ENCODE measurements around the gene ATOSA. TPM values are rescaled to one million over a fixed set of nuclear protein-coding genes. Genes with fewer than 3 reads are reported as not detected.

Gene ATOSA
- total and polyA plus RNA-seq, 2 donors (not counting 1 experiment from before 2014, with no cell fraction given), result 14.1 to 26.9 TPM

- peak; percentile 63 to 71 for DNase-seq (ENCODE audit: low read depth in 2 of 2)
- Histone ChIP-seq H2AFZ (ENCODE audit: low read length) (peak overlapping the region; percentile 84), H3K27me3 (ENCODE audit: control insufficient read depth, insufficient read depth, low read length) (no peaks in the 10 kb centered on the region), H3K36me3 (ENCODE audit: control insufficient read depth, insufficient read depth, low read length) (no peaks in the 10 kb centered on the region), H3K79me2 (ENCODE audit: control insufficient read depth, insufficient read depth, low read length) (no peaks in the 10 kb centered on the region), H4K20me1 (ENCODE audit: control insufficient read depth, extremely low read depth, insufficient read depth, low read length) (no peaks in the 10 kb centered on the region), H3K9ac (ENCODE audit: insufficient read depth, low read length) (peak overlapping the region; percentile 87), H3K9me3 (ENCODE audit: control insufficient read depth, insufficient read depth, low read depth, low read length) (no peaks in the 10 kb centered on the region), H3K4me1 (ENCODE audit: control insufficient read depth, extremely low read depth, insufficient read depth, low read length) (peaks cover 2% of the 10 kb centered on the region), H3K4me3 (replicated peaks in 1 of 4; ENCODE audit: control extremely low read depth in 1 of 4, insufficient read depth in 1 of 4, low read depth in 3 of 4, low read length in 4 of 4) (peak overlapping the region; percentile 52 to 87 (median 84)), H3K4me2 (ENCODE audit: extremely low read depth, insufficient read depth, low read length) (peak overlapping the region; percentile 70), H3K27ac (ENCODE audit: insufficient read depth, low read length) (peak overlapping the region; percentile 88)
- no peak for TF ChIP-seq CTCF (conservative IDR thresholded peaks at IDR 0.05 in 1 of 2, IDR thresholded peaks at IDR 0.05 in 1 of 2; ENCODE audit: low read depth in 1 of 2, low read length in 2 of 2)
- TF ChIP-seq EZH2 (IDR thresholded peaks at IDR 0.05; ENCODE audit: low read length, missing control alignments), result no peak
Observed at GRCh38 chr15:52678468-52679231, 538 bp downstream of the ATOSA start.

- Histone ChIP-seq H3K9me3 (ENCODE audit: control insufficient read depth, insufficient read depth, low read depth, low read length) (no peaks in the 10 kb centered on the region), H4K20me1 (ENCODE audit: control insufficient read depth, extremely low read depth, insufficient read depth, low read length) (no peaks in the 10 kb centered on the region), H3K4me2 (ENCODE audit: extremely low read depth, insufficient read depth, low read length) (peak overlapping the region; percentile 70), H3K4me1 (ENCODE audit: control insufficient read depth, extremely low read depth, insufficient read depth, low read length) (peaks cover 2% of the 10 kb centered on the region), H3K4me3 (replicated peaks in 1 of 4; ENCODE audit: control extremely low read depth in 1 of 4, insufficient read depth in 1 of 4, low read depth in 3 of 4, low read length in 4 of 4) (peak overlapping the region; percentile 52 to 87 (median 84)), H3K27ac (ENCODE audit: insufficient read depth, low read length) (peak overlapping the region; percentile 88), H3K9ac (ENCODE audit: insufficient read depth, low read length) (peak overlapping the region; percentile 87), H3K79me2 (ENCODE audit: control insufficient read depth, insufficient read depth, low read length) (no peaks in the 10 kb centered on the region), H3K36me3 (ENCODE audit: control insufficient read depth, insufficient read depth, low read length) (no peaks in the 10 kb centered on the region), H3K27me3 (ENCODE audit: control insufficient read depth, insufficient read depth, low read length) (no peaks in the 10 kb centered on the region), H2AFZ (ENCODE audit: low read length) (peak overlapping the region; percentile 84)
- TF ChIP-seq EZH2 (IDR thresholded peaks at IDR 0.05; ENCODE audit: low read length, missing control alignments), result no peak
- TF ChIP-seq CTCF (conservative IDR thresholded peaks at IDR 0.05 in 1 of 2, IDR thresholded peaks at IDR 0.05 in 1 of 2; ENCODE audit: low read depth in 1 of 2, low read length in 2 of 2), result peak in 1 of 2 donors; percentile 32
- DNase-seq (ENCODE audit: low read depth in 2 of 2), result peak; percentile 70 to 73
Observed at GRCh38 chr15:52677593-52678467, 1.4 kb downstream of the ATOSA start.

DNA sequence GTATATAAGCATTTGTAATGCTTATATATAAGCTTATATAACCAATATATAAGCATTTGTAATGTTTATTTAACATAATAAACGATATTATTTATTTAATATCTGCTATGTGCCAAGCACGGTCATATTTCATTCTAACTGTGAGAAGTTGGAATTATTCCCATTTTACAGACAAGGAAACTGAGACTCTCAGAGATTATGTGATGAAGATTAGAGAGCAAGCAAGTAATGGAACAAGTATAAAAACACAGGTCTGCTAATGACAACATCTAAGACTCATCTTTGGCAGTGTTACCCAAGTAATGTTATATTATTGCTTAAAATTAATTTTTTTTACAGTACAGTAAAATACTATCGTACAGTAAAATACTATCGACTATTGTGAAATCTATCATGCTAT is 4.4 kb downstream of the ATOSA start:
- H3K27ac ChIP-seq (ENCODE audit: insufficient read depth, low read length), result no peak overlapping the region
- TF ChIP-seq CTCF (conservative IDR thresholded peaks at IDR 0.05 in 1 of 2, IDR thresholded peaks at IDR 0.05 in 1 of 2; ENCODE audit: low read depth in 1 of 2, low read length in 2 of 2) (no peak), EZH2 (IDR thresholded peaks at IDR 0.05; ENCODE audit: low read length, missing control alignments) (no peak)
- no peak overlapping the region for H3K4me3 ChIP-seq (replicated peaks in 1 of 4; ENCODE audit: control extremely low read depth in 1 of 4, insufficient read depth in 1 of 4, low read depth in 3 of 4, low read length in 4 of 4)
- no peak overlapping the region for H3K9ac ChIP-seq (ENCODE audit: insufficient read depth, low read length)
- H3K9me3 ChIP-seq (ENCODE audit: control insufficient read depth, insufficient read depth, low read depth, low read length), result no peaks in the 10 kb centered on the region
- H3K36me3 ChIP-seq (ENCODE audit: control insufficient read depth, insufficient read depth, low read length), result no peaks in the 10 kb centered on the region
- no peaks in the 10 kb centered on the region for H4K20me1 ChIP-seq (ENCODE audit: control insufficient read depth, extremely low read depth, insufficient read depth, low read length)
- no peak for DNase-seq (ENCODE audit: low read depth in 2 of 2)
- no peak overlapping the region for H2AFZ ChIP-seq (ENCODE audit: low read length)
- no peaks in the 10 kb centered on the region for H3K79me2 ChIP-seq (ENCODE audit: control insufficient read depth, insufficient read depth, low read length)
- no peaks in the 10 kb centered on the region for H3K27me3 ChIP-seq (ENCODE audit: control insufficient read depth, insufficient read depth, low read length)
- no peak overlapping the region for H3K4me2 ChIP-seq (ENCODE audit: extremely low read depth, insufficient read depth, low read length)
- H3K4me1 ChIP-seq (ENCODE audit: control insufficient read depth, extremely low read depth, insufficient read depth, low read length), result peaks cover under 1% of the 10 kb centered on the region
